Measurements from ENCODE around the gene C2CD4D. TPM values are rescaled to one million over a fixed set of nuclear protein-coding genes. Genes with fewer than 3 reads are reported as not detected.

C2CD4D gene
- polyA plus RNA-seq, 2 of the 4 experiments (the other 2 are of a cell fraction) = not detected

DNA sequence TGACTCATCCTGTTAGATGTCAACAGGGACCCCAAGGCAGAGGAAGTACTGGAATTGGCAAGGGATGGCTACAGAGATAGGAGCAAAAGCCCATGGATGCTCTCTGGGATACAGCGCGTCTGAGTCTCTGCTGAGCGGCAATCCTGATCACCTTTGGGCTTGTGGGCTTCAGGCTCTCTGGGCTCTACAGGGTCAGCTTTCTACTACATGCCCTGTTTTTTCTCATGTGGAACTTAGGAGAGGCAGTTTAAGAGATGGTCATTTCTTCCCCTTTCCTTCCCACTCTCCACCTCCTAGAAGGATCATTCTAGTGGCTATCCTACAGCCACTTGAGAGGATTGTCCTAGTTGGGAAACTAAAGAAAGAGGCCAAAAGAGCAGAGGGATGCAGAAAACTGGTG is 35.7 kb downstream of the C2CD4D start:
- ChIA-PET POLR2A (no interaction called here), CTCF (no interaction called here)
- no peaks in the 10 kb centered on the region for H3K4me1 ChIP-seq
- ATAC-seq (no peak), FAIRE-seq (no peak), DNase-seq (ENCODE audit: low read depth in 1 of 2, low spot score in 1 of 2) (no peak)
- no peak overlapping the region for H3K4me3 ChIP-seq
- H3K4me2 ChIP-seq = no peak overlapping the region
- 97% methylated on average over 3 of the region's 3 CpGs for WGBS (ENCODE audit: missing lambda C conversion rate)
- TF ChIP-seq, protein P1, sequence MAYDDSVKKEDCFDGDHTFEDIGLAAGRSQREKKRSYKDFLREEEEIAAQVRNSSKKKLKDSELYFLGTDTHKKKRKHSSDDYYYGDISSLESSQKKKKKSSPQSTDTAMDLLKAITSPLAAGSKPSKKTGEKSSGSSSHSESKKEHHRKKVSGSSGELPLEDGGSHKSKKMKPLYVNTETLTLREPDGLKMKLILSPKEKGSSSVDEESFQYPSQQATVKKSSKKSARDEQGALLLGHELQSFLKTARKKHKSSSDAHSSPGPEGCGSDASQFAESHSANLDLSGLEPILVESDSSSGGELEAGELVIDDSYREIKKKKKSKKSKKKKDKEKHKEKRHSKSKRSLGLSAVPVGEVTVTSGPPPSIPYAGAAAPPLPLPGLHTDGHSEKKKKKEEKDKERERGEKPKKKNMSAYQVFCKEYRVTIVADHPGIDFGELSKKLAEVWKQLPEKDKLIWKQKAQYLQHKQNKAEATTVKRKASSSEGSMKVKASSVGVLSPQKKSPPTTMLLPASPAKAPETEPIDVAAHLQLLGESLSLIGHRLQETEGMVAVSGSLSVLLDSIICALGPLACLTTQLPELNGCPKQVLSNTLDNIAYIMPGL (CRISPR knock-in tag; IDR thresholded peaks at IDR 0.05; ENCODE audit: borderline replicate concordance) = no peak
- TF ChIP-seq ZSCAN20 (CRISPR knock-in tag; IDR thresholded peaks at IDR 0.05) = no peak
- no peak for TF ChIP-seq HOXA7 (CRISPR knock-in tag; IDR thresholded peaks at IDR 0.05)
- TF ChIP-seq GATA3 (IDR thresholded peaks at IDR 0.05; ENCODE audit: borderline replicate concordance) = no peak
- no peak for TF ChIP-seq SMC3 (IDR thresholded peaks at IDR 0.05)
- no peak for TF ChIP-seq FOSB (CRISPR knock-in tag; IDR thresholded peaks at IDR 0.05)
- TF ChIP-seq POLR2A (IDR thresholded peaks at IDR 0.05; ENCODE audit: low read length) = no peak
- TF ChIP-seq, protein P2, sequence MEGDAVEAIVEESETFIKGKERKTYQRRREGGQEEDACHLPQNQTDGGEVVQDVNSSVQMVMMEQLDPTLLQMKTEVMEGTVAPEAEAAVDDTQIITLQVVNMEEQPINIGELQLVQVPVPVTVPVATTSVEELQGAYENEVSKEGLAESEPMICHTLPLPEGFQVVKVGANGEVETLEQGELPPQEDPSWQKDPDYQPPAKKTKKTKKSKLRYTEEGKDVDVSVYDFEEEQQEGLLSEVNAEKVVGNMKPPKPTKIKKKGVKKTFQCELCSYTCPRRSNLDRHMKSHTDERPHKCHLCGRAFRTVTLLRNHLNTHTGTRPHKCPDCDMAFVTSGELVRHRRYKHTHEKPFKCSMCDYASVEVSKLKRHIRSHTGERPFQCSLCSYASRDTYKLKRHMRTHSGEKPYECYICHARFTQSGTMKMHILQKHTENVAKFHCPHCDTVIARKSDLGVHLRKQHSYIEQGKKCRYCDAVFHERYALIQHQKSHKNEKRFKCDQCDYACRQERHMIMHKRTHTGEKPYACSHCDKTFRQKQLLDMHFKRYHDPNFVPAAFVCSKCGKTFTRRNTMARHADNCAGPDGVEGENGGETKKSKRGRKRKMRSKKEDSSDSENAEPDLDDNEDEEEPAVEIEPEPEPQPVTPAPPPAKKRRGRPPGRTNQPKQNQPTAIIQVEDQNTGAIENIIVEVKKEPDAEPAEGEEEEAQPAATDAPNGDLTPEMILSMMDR (IDR thresholded peaks at IDR 0.05) = no peak
- no peak for TF ChIP-seq ESRRA (IDR thresholded peaks at IDR 0.05; ENCODE audit: borderline replicate concordance, low read length)
- TF ChIP-seq HDAC2 (IDR thresholded peaks at IDR 0.05) = no peak
- no peak for TF ChIP-seq JUN (IDR thresholded peaks at IDR 0.05)
- TF ChIP-seq NR3C1 (IDR thresholded peaks at IDR 0.05) = no peak
- TF ChIP-seq FOXS1 (CRISPR knock-in tag; IDR thresholded peaks at IDR 0.05) = no peak
- TF ChIP-seq RARB (CRISPR knock-in tag; IDR thresholded peaks at IDR 0.05) = no peak
- no peak for TF ChIP-seq BHLHE40 (IDR thresholded peaks at IDR 0.05; ENCODE audit: low read depth, low read length)
- TF ChIP-seq KDM1A (IDR thresholded peaks at IDR 0.05; ENCODE audit: low read depth) = no peak
- TF ChIP-seq, protein P3, sequence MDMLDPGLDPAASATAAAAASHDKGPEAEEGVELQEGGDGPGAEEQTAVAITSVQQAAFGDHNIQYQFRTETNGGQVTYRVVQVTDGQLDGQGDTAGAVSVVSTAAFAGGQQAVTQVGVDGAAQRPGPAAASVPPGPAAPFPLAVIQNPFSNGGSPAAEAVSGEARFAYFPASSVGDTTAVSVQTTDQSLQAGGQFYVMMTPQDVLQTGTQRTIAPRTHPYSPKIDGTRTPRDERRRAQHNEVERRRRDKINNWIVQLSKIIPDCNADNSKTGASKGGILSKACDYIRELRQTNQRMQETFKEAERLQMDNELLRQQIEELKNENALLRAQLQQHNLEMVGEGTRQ (IDR thresholded peaks at IDR 0.05) = no peak
- TF ChIP-seq NPAS2 (CRISPR knock-in tag; IDR thresholded peaks at IDR 0.05; ENCODE audit: borderline replicate concordance) = no peak
- H3K27ac ChIP-seq = no peak overlapping the region
- H3K9me3 ChIP-seq = no peaks in the 10 kb centered on the region

DNA sequence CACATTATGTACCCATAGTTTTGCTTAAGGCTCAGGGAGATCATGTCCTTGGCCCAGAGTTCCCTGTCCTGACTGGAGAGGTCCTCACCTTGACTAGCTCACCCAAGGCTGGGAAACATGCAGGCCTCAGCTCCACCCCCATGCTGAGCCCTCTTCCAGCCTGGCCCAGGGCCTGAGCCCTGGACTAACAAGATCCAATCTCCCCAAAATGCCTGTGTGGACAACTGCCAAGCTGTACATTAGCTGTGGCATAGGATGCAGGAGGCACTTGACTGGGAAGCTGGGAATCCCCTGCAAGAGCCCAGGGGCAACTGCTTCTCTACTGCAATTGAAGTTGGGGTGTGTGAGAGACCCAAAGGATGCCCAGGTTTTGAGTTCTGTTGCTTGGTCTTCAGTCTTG is 36.5 kb downstream of the C2CD4D start:
- POLR2A ChIA-PET = no interaction called here
- no peak for TF ChIP-seq FOSL2 (IDR thresholded peaks at IDR 0.05)
- TF ChIP-seq FOSL2 (CRISPR knock-in tag; IDR thresholded peaks at IDR 0.05) = no peak
- no peak for TF ChIP-seq EHMT2 (IDR thresholded peaks at IDR 0.05; ENCODE audit: low read depth)
- TF ChIP-seq RFX5 (IDR thresholded peaks at IDR 0.05) = no peak
- TF ChIP-seq BHLHE40 (IDR thresholded peaks at IDR 0.05; ENCODE audit: low read depth, low read length) = no peak

DNA sequence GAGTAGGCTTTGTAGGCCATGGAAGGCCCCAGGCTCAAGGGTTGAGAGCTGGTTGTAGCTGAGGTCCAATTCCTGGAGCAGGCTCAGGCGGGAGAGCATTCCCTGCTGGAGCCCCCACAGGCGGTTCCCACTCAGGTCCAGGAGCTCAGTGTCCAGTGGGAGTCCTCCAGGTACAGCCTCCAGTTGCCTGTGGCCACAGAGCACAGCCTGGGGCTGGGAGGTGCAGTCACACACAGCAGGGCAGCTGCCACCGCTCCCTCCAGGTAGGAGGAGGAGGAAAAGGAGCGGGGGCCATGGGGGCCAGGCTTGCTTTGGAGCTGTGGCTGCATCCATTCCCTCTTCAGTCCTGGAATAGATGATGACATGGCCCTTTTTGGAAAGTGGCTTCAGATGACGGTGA is 37.2 kb downstream of the C2CD4D start:
- no peak overlapping the region for H3K27ac ChIP-seq
- H3K4me1 ChIP-seq = no peaks in the 10 kb centered on the region
- H3K4me2 ChIP-seq = no peak overlapping the region
- H3K9me3 ChIP-seq = no peaks in the 10 kb centered on the region
- POLR2A ChIA-PET = interaction anchor here (1.2 kb wide), 1 partner anchor 12 kb away, joined by 3 read pairs; the partner anchor contains the start of gene TDRKH
- CTCF ChIA-PET = interaction anchor here (0.9 to 1.9 kb wide), 4 partner anchors 11 to 38 kb away, joined by 3 to 8 read pairs (median 4); partner anchors contain the start of genes C2CD4D and TDRKH
- no peak overlapping the region for H3K4me3 ChIP-seq
- ATAC-seq = no peak
- 81% methylated on average over 3 of the region's 5 CpGs for WGBS (ENCODE audit: missing lambda C conversion rate)
- no peak for DNase-seq (ENCODE audit: low read depth in 1 of 2, low spot score in 1 of 2)
- no peak for FAIRE-seq
- no peak for TF ChIP-seq CBX8 (IDR thresholded peaks at IDR 0.05)
- TF ChIP-seq, protein P4, sequence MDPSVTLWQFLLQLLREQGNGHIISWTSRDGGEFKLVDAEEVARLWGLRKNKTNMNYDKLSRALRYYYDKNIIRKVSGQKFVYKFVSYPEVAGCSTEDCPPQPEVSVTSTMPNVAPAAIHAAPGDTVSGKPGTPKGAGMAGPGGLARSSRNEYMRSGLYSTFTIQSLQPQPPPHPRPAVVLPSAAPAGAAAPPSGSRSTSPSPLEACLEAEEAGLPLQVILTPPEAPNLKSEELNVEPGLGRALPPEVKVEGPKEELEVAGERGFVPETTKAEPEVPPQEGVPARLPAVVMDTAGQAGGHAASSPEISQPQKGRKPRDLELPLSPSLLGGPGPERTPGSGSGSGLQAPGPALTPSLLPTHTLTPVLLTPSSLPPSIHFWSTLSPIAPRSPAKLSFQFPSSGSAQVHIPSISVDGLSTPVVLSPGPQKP (IDR thresholded peaks at IDR 0.05; ENCODE audit: low read depth, low read length) = no peak
- TF ChIP-seq, protein P5, sequence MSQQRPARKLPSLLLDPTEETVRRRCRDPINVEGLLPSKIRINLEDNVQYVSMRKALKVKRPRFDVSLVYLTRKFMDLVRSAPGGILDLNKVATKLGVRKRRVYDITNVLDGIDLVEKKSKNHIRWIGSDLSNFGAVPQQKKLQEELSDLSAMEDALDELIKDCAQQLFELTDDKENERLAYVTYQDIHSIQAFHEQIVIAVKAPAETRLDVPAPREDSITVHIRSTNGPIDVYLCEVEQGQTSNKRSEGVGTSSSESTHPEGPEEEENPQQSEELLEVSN (IDR thresholded peaks at IDR 0.05; ENCODE audit: borderline replicate concordance, low read depth) = no peak
- TF ChIP-seq EP300 (IDR thresholded peaks at IDR 0.05) = no peak
- no peak for TF ChIP-seq TP53 (CRISPR knock-in tag; IDR thresholded peaks at IDR 0.05)
- TF ChIP-seq, protein P6, sequence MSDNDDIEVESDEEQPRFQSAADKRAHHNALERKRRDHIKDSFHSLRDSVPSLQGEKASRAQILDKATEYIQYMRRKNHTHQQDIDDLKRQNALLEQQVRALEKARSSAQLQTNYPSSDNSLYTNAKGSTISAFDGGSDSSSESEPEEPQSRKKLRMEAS (IDR thresholded peaks at IDR 0.05) = no peak
- TF ChIP-seq FOSL2 (IDR thresholded peaks at IDR 0.05) = no peak
- no peak for TF ChIP-seq FOSL2 (CRISPR knock-in tag; IDR thresholded peaks at IDR 0.05)
- no peak for TF ChIP-seq RCOR1 (IDR thresholded peaks at IDR 0.05; ENCODE audit: low read depth, low read length)
- TF ChIP-seq MAZ (IDR thresholded peaks at IDR 0.05; ENCODE audit: borderline replicate concordance, low read depth, low read length) = no peak
- no peak for TF ChIP-seq POLR2A (IDR thresholded peaks at IDR 0.05; ENCODE audit: low read length)
- no peak for TF ChIP-seq RNF2 (IDR thresholded peaks at IDR 0.05; ENCODE audit: borderline replicate concordance, low read depth)
- TF ChIP-seq GATA3 (IDR thresholded peaks at IDR 0.05; ENCODE audit: borderline replicate concordance) = no peak

More for the DNA sequence above, 36.5 kb downstream of the C2CD4D start:
- no peaks in the 10 kb centered on the region for H3K4me1 ChIP-seq
- H3K4me3 ChIP-seq = no peak overlapping the region
- H3K27ac ChIP-seq = no peak overlapping the region
- no peaks in the 10 kb centered on the region for H3K9me3 ChIP-seq
- DNase-seq (ENCODE audit: low read depth in 1 of 2, low spot score in 1 of 2) (no peak), ATAC-seq (no peak), FAIRE-seq (no peak)
- no peak overlapping the region for H3K4me2 ChIP-seq
- CTCF ChIA-PET = interaction anchor here (0.9 to 1.9 kb wide), 3 partner anchors 19 to 37 kb away, joined by 3 to 8 read pairs (median 4); partner anchors contain the start of gene C2CD4D
